Measurements from ENCODE around the gene RIPK1. TPM values are rescaled to one million over a fixed set of nuclear protein-coding genes. Genes with fewer than 3 reads are reported as not detected.

RIPK1 gene
- total RNA-seq, 1 experiment from 2014 or later, result 15.5 TPM

DNA sequence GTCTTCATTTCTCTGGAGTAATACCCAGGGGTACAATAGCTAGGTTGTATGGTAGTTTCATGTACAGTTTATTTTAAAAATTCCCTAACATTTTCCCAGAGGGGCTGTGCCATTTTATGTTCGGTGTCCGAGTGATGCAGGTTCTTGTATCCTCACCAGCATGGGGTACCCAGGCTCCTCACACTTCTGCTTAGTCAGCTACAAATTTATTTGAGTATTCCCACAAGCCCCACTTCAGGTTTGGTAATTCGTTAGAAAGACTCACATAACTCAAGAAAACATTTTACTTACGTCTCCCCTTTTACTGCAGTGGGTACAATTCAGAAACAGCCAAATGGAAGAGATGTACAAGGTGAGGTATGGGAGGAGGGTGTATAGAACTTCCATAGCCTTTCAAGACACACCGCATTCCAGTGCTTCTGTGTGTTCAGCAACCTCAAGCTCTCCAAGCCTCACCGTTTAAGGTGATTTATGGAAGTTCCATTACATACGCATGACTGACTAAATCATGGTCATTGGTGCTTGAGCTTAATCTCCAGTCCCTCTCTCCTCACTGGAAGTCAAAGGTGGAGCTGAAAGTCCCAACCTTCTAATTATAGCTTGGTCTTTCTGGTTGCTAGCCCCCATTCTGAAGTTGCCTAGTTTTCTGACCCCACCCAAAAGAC lies 18.1 kb downstream of the RIPK1 start:
- Mint-ChIP-seq H3K27me3 (ENCODE audit: insufficient read depth, unreplicated experiment) (no peaks in the 10 kb centered on the region), H3K4me3 (ENCODE audit: unreplicated experiment) (no peak overlapping the region), H3K9me3 (ENCODE audit: unreplicated experiment) (peaks cover 13% of the 10 kb centered on the region), H3K36me3 (ENCODE audit: insufficient read depth, unreplicated experiment) (peaks cover 57% of the 10 kb centered on the region), H3K4me1 (ENCODE audit: low read depth, unreplicated experiment) (no peaks in the 10 kb centered on the region), H3K27ac (ENCODE audit: unreplicated experiment) (no peak overlapping the region)
- ChIA-PET POLR2A (no interaction called here), CTCF (no interaction called here)
- DNase-seq, result no peak
- no peak overlapping the region for H3K4me3 ChIP-seq (ENCODE audit: low read depth, low read length)
- no peaks in the 10 kb centered on the region for H3K27me3 ChIP-seq (replicated peaks; ENCODE audit: control insufficient read depth, insufficient read depth, low read length)
- intact Hi-C loops (cut with micrococcal nuclease; ENCODE audit: unreplicated experiment), result no loop called here
- no peaks in the 10 kb centered on the region for H3K4me1 ChIP-seq
- no peak for TF ChIP-seq CTCF (IDR thresholded peaks at IDR 0.05; ENCODE audit: insufficient read depth in 1 of 2, low read depth in 1 of 2, low read length in 1 of 2, severe bottlenecking in 1 of 2, unreplicated experiment in 1 of 2)
- peaks cover 4% of the 10 kb centered on the region for H3K36me3 ChIP-seq (ENCODE audit: control insufficient read depth, insufficient read depth, low read length)
- no TSS peak for BruUV-seq (replicated peaks)
- H3K9me3 ChIP-seq, result no peaks in the 10 kb centered on the region

- H3K4me3 ChIP-seq (ENCODE audit: low read depth, low read length), result no peak overlapping the region
- H3K4me1 Mint-ChIP-seq (ENCODE audit: low read depth, unreplicated experiment), result no peaks in the 10 kb centered on the region
- no TSS peak for BruUV-seq (replicated peaks)
- no peak overlapping the region for H3K4me3 Mint-ChIP-seq (ENCODE audit: unreplicated experiment)
- no peaks in the 10 kb centered on the region for H3K27me3 ChIP-seq (replicated peaks; ENCODE audit: control insufficient read depth, insufficient read depth, low read length)
- H3K27me3 Mint-ChIP-seq (ENCODE audit: insufficient read depth, unreplicated experiment), result no peaks in the 10 kb centered on the region
- POLR2A ChIA-PET, result no interaction called here
- no peaks in the 10 kb centered on the region for H3K4me1 ChIP-seq
- peaks cover 4% of the 10 kb centered on the region for H3K36me3 ChIP-seq (ENCODE audit: control insufficient read depth, insufficient read depth, low read length)
- CTCF ChIA-PET, result no interaction called here
- no peaks in the 10 kb centered on the region for H3K9me3 ChIP-seq
- intact Hi-C loops (cut with micrococcal nuclease; ENCODE audit: unreplicated experiment), result no loop called here
- H3K9me3 Mint-ChIP-seq (ENCODE audit: unreplicated experiment), result peaks cover 13% of the 10 kb centered on the region
- no peak for TF ChIP-seq CTCF (IDR thresholded peaks at IDR 0.05; ENCODE audit: insufficient read depth in 1 of 2, low read depth in 1 of 2, low read length in 1 of 2, severe bottlenecking in 1 of 2, unreplicated experiment in 1 of 2)
- no peak overlapping the region for H3K27ac Mint-ChIP-seq (ENCODE audit: unreplicated experiment)
- no peak for DNase-seq
- peaks cover 43% of the 10 kb centered on the region for H3K36me3 Mint-ChIP-seq (ENCODE audit: insufficient read depth, unreplicated experiment)
Observed at GRCh38 chr6:3088446-3088845, 20.2 kb downstream of the RIPK1 start.

DNA sequence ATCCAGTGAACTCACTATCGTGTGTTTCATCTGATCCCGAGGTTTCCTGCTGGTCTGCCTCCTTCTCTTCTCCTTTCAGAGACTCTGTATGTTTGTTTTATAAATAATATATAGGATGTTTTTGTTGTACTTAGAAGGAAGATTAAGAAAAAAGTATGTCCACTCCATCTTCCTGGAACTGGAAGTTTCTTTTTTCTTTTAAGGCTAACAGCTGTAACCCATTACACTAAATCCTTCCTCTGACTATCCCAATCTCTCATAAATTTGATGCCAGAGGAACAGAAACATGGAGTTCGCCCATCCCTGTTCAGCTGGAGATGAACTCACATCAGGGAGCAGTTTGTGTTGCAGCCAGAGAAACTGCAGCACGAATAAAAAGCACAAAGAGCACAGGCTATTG lies 20.7 kb downstream of the RIPK1 start:
- Histone ChIP-seq H3K4me1 (no peaks in the 10 kb centered on the region), H3K27me3 (replicated peaks; ENCODE audit: control insufficient read depth, insufficient read depth, low read length) (no peaks in the 10 kb centered on the region), H3K4me3 (ENCODE audit: low read depth, low read length) (no peak overlapping the region), H3K36me3 (ENCODE audit: control insufficient read depth, insufficient read depth, low read length) (peaks cover 4% of the 10 kb centered on the region), H3K9me3 (no peaks in the 10 kb centered on the region)
- intact Hi-C loops (cut with micrococcal nuclease; ENCODE audit: unreplicated experiment), result no loop called here
- ChIA-PET CTCF (no interaction called here), POLR2A (no interaction called here)
- no peak for TF ChIP-seq CTCF (IDR thresholded peaks at IDR 0.05; ENCODE audit: insufficient read depth in 1 of 2, low read depth in 1 of 2, low read length in 1 of 2, severe bottlenecking in 1 of 2, unreplicated experiment in 1 of 2)
- no TSS peak for BruUV-seq (replicated peaks)
- H3K4me3 Mint-ChIP-seq (ENCODE audit: unreplicated experiment), result no peak overlapping the region
- no peak for DNase-seq
- no peak overlapping the region for H3K27ac Mint-ChIP-seq (ENCODE audit: unreplicated experiment)
- H3K9me3 Mint-ChIP-seq (ENCODE audit: unreplicated experiment), result peaks cover 13% of the 10 kb centered on the region
- no peaks in the 10 kb centered on the region for H3K27me3 Mint-ChIP-seq (ENCODE audit: insufficient read depth, unreplicated experiment)
- H3K4me1 Mint-ChIP-seq (ENCODE audit: low read depth, unreplicated experiment), result no peaks in the 10 kb centered on the region
- H3K36me3 Mint-ChIP-seq (ENCODE audit: insufficient read depth, unreplicated experiment), result peaks cover 45% of the 10 kb centered on the region
